Spleen (tissue), 11 donors: Measurements from ENCODE around the gene TACC2. TPM values are rescaled to one million over a fixed set of nuclear protein-coding genes. Genes with fewer than 3 reads are reported as not detected.
A peak's percentile ranks its signal among the peaks of the same experiment; 100 is the strongest.

Experiments
- DNase-seq: peaks from one replicate; pipeline ENCODE4 v3.0.0-alpha.2; 2020
- H3K27ac ChIP-seq, 8 donors: fragments of 200-600 bp; sonication (generic) in 7 of 8; 1 replicate in 4 of 8; 2 replicates in 4 of 8; pipeline versions ENCODE4 v1.5.0 to v1.8.0; 2016 to 2021; ENCODE audit warnings: inconsistent platforms in 4 of 8, mild to moderate bottlenecking in 4 of 8, moderate library complexity in 1 of 8
- H3K27me3 ChIP-seq, 7 donors: fragments of 200-600 bp; sonication (generic) in 6 of 7; replicated peaks in 1 of 7; 1 replicate in 4 of 7; 2 replicates in 3 of 7; pipeline versions ENCODE4 v1.5.0 to v1.8.0; 2016 to 2021; ENCODE audit warnings: inconsistent platforms in 3 of 7, mild to moderate bottlenecking in 1 of 7
- H3K36me3 ChIP-seq, 6 donors: fragments of 200-600 bp; sonication (generic) in 5 of 6; 1 replicate in 4 of 6; 2 replicates in 2 of 6; pipeline versions ENCODE4 v1.5.0 to v1.8.0; 2016 to 2021; ENCODE audit warnings: inconsistent platforms in 2 of 6
- H3K4me1 ChIP-seq, 6 donors: fragments of 200-600 bp; sonication (generic) in 5 of 6; 1 replicate in 3 of 6; 2 replicates in 3 of 6; pipeline versions ENCODE4 v1.5.0 to v1.8.0; 2016 to 2021; ENCODE audit warnings: inconsistent platforms in 3 of 6
- H3K4me3 ChIP-seq, 8 donors: fragments of 200-600 bp; sonication (generic) in 7 of 8; 1 replicate in 4 of 8; 2 replicates in 4 of 8; pipeline versions ENCODE4 v1.5.0 to v1.8.0; 2016 to 2021; ENCODE audit warnings: inconsistent platforms in 4 of 8, mild to moderate bottlenecking in 4 of 8, moderate library complexity in 2 of 8
- H3K9me3 ChIP-seq, 8 donors: fragments of 200-600 bp; sonication (generic) in 7 of 8; 1 replicate in 4 of 8; 2 replicates in 4 of 8; pipeline versions ENCODE4 v1.5.0 to v1.8.0; 2016 to 2021; ENCODE audit warnings: inconsistent platforms in 4 of 8
- POLR2A ChIP-seq, 3 donors: fragments of 450-650 bp; IDR thresholded peaks; one replicate each; pipeline ENCODE4 v1.5.1; 2017; ENCODE audit warnings: antibody characterized with exemption in 3 of 3, mild to moderate bottlenecking in 1 of 3
- POLR2AphosphoS5 ChIP-seq, 3 donors: sonication (generic); formaldehyde crosslinking; IDR thresholded peaks; one replicate each; pipeline ENCODE4 v1.5.1; 2017; ENCODE audit warnings: antibody characterized with exemption in 3 of 3
- WGBS, 5 donors: extraction: QIAGEN DNeasy Blood & Tissue Kit in 3 of 5; methylation state at CpG; one replicate each; pipeline versions ENCODE4 v1.1.5 to v1.1.7; 2013 to 2018; 5-methylcytosine and 5-hydroxymethylcytosine counted together
- intact Hi-C: fragments of 100-400 bp; cut with DNase I; formaldehyde crosslinking; loops from one replicate; pipeline ENCODE4 v1.15.0; 2023; ENCODE audit warnings: low total_unique reads
- polyA plus RNA-seq, 3 donors: library from polyadenylated mRNA; stranded (reverse); fragments of 200-250 nt; gene quantifications; one replicate each; pipeline ENCODE4 v1.2.1, GENCODE V29; 2013
- total RNA-seq, 7 donors: library from RNA; depleted of rRNA in 3 of 7; stranded (reverse); fragments of >200 nt in 3 of 7; fragmentation: NEBNext Ultra II Directional in 4 of 7; extraction: Animal tissue kit (Norgen Biotek cat#: 25700) in 4 of 7; gene quantifications; one replicate each; pipeline versions ENCODE4 v1.1.0 to v1.2.1, GENCODE V29; 2016 to 2021
- TF ChIP-seq, protein P1 (sequence below), 11 experiments: fragments of 200-600 bp in 7 of 11; fragments of 450-650 bp in 4 of 11; sonication (generic) in 4 of 11; IDR thresholded peaks in 8 of 11; conservative IDR thresholded peaks in 3 of 11; 1 replicate in 7 of 11; 2 replicates in 4 of 11; pipeline versions ENCODE4 v1.4.0 to v1.8.0; 2016 to 2021; ENCODE audit warnings: antibody characterized with exemption in 11 of 11, inconsistent platforms in 4 of 11, mild to moderate bottlenecking in 1 of 11
- donor health status: healthy with polysubstance abuse.
- donor health status: DM: no; HTN: no; CAD: no; lungs with moderate emphysema.
- donor health status: DM: no; HTN: no; CAD: no.
- donor health status: Bipolar disorder and iron deficiency.
- donor health status: healthy.
- donor health status: DM: no; HTN: no; CAD: no.
- donor health status: DM: yes; HTN: yes; CAD: no.

TACC2 gene
- total and polyA plus RNA-seq, 10 donors, result 2.4 to 13.9 (median 4.5) TPM

DNA sequence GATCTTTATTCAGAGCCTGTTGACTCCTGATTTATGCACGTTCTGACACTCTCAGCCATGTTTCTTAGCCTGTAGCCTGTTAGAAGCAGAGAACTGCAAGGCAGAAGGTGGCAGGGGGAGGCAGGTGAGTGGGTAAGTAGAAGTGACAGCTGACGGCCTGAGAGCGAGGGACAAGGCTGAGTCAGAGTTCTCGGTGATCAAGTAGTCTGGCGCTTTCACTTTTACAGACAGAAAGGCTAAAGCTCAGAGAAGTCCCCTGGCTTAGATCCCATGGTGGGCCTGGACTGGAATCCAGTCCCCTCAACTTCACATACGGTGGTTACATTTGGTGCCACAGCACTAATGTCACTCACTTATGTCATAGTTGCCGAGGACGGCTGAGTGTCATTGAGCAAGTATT, 139.0 kb downstream of the TACC2 start:
- intact Hi-C loops, result no loop called here
- Histone ChIP-seq H3K4me3 (peak overlapping the region in 1 of 8 donors; percentile 14), H3K9me3 (no peaks in the 10 kb centered on the region), H3K4me1 (peaks cover 0 to 10% (median 0%) of the 10 kb centered on the region in 6 donors), H3K36me3 (no peaks in the 10 kb centered on the region), H3K27me3 (no peaks in the 10 kb centered on the region), H3K27ac (peak overlapping the region in 2 of 8 donors; percentile 18 to 19)
- TF ChIP-seq POLR2AphosphoS5 (IDR thresholded peaks at IDR 0.05) (no peak), POLR2A (IDR thresholded peaks at IDR 0.05) (no peak)
- TF ChIP-seq, protein P1, sequence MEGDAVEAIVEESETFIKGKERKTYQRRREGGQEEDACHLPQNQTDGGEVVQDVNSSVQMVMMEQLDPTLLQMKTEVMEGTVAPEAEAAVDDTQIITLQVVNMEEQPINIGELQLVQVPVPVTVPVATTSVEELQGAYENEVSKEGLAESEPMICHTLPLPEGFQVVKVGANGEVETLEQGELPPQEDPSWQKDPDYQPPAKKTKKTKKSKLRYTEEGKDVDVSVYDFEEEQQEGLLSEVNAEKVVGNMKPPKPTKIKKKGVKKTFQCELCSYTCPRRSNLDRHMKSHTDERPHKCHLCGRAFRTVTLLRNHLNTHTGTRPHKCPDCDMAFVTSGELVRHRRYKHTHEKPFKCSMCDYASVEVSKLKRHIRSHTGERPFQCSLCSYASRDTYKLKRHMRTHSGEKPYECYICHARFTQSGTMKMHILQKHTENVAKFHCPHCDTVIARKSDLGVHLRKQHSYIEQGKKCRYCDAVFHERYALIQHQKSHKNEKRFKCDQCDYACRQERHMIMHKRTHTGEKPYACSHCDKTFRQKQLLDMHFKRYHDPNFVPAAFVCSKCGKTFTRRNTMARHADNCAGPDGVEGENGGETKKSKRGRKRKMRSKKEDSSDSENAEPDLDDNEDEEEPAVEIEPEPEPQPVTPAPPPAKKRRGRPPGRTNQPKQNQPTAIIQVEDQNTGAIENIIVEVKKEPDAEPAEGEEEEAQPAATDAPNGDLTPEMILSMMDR (IDR thresholded peaks at IDR 0.05 in 8 of 11, conservative IDR thresholded peaks at IDR 0.05 in 3 of 11), result no peak
- no peak for DNase-seq
- WGBS, 5 donors, result 62 to 83% (median 69%) methylated on average over 8 of the region's 8 CpGs

DNA sequence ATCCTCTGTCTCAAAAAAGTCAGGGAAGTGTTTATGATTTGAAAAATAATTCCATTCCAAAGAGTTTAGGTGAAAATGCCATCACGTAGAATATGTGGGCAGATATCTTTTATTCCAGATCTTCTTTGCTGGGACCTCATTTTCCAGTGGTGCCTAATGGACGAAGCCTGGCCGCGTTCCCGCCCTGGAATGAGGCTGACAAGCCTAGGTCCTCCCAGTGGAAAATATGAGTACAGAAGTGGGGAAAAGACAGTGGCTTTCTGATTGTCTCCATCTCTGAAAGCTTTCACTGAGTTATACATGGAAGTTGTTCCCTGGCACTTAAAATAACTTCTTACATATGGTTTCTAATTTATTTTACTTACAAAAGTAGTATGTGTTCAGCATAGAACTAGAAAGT, 139.4 kb downstream of the TACC2 start:
- 70 to 92% (median 87%) methylated on average over 5 of the region's 5 CpGs for WGBS, 5 donors
- no peak for TF ChIP-seq POLR2A (IDR thresholded peaks at IDR 0.05)
- TF ChIP-seq POLR2AphosphoS5 (IDR thresholded peaks at IDR 0.05), result peak in 1 of 3 donors; percentile 12
- TF ChIP-seq, protein P1 (IDR thresholded peaks at IDR 0.05 in 8 of 11, conservative IDR thresholded peaks at IDR 0.05 in 3 of 11), result no peak
- DNase-seq, result no peak
- no peaks in the 10 kb centered on the region for H3K9me3 ChIP-seq
- intact Hi-C loops, result no loop called here
- no peaks in the 10 kb centered on the region for H3K27me3 ChIP-seq
- H3K36me3 ChIP-seq, result no peaks in the 10 kb centered on the region
- H3K27ac ChIP-seq, result peak overlapping the region in 2 of 8 donors; percentile 18 to 19
- peak overlapping the region in 1 of 8 donors; percentile 14 for H3K4me3 ChIP-seq
- H3K4me1 ChIP-seq, result peaks cover 0 to 10% (median 0%) of the 10 kb centered on the region in 6 donors

DNA sequence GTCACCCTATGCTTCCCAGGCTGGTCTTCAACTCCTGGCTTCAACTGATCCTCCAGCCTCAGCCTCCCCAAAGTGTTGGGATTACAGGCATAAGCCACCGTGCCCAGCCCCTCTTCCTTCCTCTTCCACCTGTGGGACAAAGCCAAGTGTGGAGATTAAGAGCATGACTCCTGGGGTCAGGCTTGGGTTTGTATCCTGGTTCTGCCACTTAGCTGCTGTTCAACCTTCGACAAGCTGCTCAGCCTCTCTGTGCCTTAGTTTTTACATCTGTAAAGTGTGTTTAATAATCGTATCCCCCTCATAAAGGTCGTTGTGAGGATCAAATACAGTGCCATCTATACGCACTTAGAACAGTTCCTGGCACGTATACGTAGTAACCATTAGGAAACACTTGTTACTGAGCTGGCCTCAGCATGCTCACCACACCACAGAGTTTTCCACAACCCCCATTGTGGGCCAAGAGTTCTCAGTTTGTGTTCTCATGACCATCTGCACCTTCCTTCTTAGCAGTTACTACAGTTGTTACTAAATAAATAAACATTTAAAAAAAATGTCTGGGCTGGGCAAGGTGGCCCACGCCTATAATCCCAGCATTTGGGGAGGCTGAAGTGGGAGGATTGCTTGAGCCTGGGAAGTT, 141.6 kb downstream of the TACC2 start:
- no peaks in the 10 kb centered on the region for H3K9me3 ChIP-seq
- no peaks in the 10 kb centered on the region for H3K27me3 ChIP-seq
- H3K4me3 ChIP-seq, result no peak overlapping the region
- intact Hi-C loops, result no loop called here
- WGBS, 5 donors, result 83 to 86% (median 85%) methylated on average over 8 of the region's 8 CpGs
- no peak overlapping the region for H3K27ac ChIP-seq
- DNase-seq, result no peak
- H3K4me1 ChIP-seq, result peaks cover 0 to 10% (median 0%) of the 10 kb centered on the region in 6 donors
- H3K36me3 ChIP-seq, result peaks cover 0 to 7% (median 0%) of the 10 kb centered on the region in 6 donors
- TF ChIP-seq POLR2AphosphoS5 (IDR thresholded peaks at IDR 0.05) (no peak), POLR2A (IDR thresholded peaks at IDR 0.05) (no peak)
- TF ChIP-seq, protein P1 (IDR thresholded peaks at IDR 0.05 in 8 of 11, conservative IDR thresholded peaks at IDR 0.05 in 3 of 11), result no peak

DNA sequence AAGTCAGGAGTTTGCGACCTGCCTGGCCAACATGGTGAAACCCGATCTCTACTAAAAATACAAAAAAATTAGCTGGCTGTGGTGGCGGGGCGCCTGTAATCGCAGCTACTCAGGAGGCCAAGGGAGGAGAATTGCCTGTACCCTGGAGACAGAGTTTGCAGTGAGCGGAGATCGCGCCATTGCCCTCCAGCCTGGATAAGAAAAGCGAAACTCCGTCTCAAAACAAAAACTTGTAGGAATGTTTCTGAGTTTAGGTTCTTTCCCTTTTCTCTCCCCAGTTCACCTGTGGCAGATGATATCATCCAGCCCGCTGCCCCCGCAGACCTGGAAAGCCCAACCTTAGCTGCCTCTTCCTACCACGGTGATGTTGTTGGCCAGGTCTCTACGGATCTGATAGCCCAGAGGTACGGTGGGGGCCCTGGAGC, 143.4 kb downstream of the TACC2 start:
- 79 to 86% (median 84%) methylated on average over 15 of the region's 15 CpGs for WGBS, 5 donors
- intact Hi-C loops, result no loop called here
- Histone ChIP-seq H3K27me3 (no peaks in the 10 kb centered on the region), H3K36me3 (peaks cover 0 to 7% (median 0%) of the 10 kb centered on the region in 6 donors), H3K9me3 (no peaks in the 10 kb centered on the region), H3K27ac (no peak overlapping the region), H3K4me3 (no peak overlapping the region), H3K4me1 (peaks cover 0 to 5% (median 0%) of the 10 kb centered on the region in 6 donors)
- DNase-seq, result no peak
- TF ChIP-seq POLR2AphosphoS5 (IDR thresholded peaks at IDR 0.05), result no peak
- no peak for TF ChIP-seq POLR2A (IDR thresholded peaks at IDR 0.05)
- TF ChIP-seq, protein P1 (IDR thresholded peaks at IDR 0.05 in 8 of 11, conservative IDR thresholded peaks at IDR 0.05 in 3 of 11), result no peak
